GM19023 (cell line): ENCODE data around the gene TTL.
"Not testable (repeated sequence)": the region's sequence is repeated elsewhere in the genome, so short reads cannot be mapped to it uniquely, and the experiment has no call there.

Source experiments
- ATAC-seq: cut with Tn5 transposase; IDR thresholded peaks from one replicate; pipeline ENCODE4 v1.9.1; 2021; ENCODE audit warnings: mild to moderate bottlenecking, moderate library complexity; ENCODE audit not compliant: unreplicated experiment

Gene TTL

DNA sequence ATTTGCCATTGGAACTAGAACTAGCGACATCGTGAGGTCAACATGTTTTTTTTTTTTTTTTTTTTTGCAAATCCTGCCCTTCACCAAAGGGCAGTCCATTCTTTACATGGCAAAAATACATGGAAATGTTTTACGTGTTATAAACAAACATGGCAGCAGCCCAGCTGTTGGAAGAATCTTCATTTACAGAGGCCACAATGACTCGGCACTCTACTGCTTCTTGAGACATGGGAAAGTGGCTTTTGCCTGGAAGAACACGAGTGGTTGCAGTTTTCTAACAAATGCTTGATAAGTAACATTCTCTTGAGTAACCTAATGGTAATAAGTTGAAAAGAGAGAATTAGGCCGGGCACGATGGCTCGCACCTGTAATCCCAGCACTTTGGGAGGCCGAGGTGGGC lies 37.5 kb downstream of the TTL start:
- no peak for ATAC-seq

DNA sequence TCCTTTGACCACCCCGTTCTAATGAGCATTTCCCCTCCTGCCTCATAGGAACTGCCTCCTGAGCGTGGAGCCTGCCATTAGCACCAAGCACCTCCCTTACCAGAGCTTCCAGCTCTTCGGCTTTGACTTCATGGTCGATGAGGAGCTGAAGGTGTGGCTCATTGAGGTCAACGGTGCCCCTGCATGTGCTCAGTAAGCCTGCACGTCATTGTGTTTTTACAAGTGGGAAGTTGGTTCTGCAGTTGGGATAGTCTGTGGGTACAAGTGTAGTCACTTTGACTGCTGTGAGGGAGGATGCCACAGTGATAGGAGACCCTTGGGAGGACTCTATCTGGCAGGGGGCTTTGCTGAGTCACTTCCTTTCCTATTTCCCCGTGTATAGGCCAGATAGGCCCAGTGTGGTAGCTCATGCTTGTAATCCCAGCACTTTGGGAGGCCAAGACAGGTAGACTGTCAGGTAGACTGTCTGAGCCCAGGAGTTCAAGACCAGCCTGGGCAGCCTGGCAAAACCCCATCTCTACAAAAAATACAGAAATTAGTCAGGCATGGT lies 38.4 kb downstream of the TTL start:
- no peak for ATAC-seq

DNA sequence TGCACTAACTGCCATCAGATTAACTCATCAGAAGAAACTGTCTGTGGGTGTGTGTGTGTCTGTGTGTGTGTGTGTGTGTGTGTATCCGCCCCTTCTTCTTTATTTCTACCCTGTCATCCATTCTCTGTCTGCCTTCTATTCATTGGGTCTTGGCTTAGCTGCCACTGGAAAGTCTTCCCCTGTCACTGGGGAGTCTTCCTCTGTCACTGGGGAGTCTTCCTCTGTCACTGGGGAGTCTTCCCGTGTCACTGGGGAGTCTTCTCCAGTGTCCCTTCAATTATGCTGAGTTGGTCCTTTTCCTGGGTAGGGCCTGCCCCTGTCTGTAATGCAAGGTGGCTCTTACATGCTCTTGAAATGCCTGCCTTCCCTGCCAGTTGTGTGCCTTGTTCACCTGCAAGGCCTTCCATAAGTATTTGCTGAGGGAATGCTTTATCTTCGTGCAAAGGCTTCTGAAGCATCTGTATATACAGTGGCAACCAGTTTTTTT lies 41.4 kb downstream of the TTL start:
- ATAC-seq, result no peak

DNA sequence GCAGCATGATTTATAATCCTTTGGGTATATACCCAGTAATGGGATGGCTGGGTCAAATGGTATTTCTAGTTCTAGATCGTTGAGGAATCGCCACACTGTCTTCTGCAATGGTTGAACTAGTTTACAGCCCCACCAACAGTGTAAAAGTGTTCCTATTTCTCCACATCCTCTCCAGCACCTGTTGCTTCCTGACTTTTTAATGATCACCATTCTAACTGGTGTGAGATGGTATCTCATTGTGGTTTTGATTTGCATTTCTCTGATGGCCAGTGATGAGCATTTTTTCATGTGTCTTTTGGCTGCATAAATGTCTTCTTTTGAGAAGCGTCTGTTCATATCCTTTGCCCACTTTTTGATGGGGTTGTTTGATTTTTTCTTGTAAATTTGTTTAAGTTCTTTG lies 42.3 kb downstream of the TTL start:
- ATAC-seq, result not testable (repeated sequence)

DNA sequence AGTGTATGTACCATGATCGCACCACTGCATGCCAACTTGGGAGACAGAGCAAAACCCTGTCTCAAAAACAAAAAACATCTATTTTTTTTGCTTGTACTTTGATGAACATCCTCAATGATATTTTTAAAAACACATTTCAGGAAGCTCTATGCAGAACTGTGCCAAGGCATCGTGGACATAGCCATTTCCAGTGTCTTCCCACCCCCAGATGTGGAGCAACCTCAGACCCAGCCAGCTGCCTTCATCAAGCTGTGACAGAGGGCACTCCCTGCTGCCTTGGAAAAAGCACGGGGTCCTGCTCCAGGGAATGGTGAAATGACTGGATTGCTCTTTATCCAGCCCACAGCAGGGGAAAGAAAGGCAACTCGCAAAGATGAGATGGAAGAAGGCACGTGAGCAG lies 46.6 kb downstream of the TTL start:
- ATAC-seq, result no peak

DNA sequence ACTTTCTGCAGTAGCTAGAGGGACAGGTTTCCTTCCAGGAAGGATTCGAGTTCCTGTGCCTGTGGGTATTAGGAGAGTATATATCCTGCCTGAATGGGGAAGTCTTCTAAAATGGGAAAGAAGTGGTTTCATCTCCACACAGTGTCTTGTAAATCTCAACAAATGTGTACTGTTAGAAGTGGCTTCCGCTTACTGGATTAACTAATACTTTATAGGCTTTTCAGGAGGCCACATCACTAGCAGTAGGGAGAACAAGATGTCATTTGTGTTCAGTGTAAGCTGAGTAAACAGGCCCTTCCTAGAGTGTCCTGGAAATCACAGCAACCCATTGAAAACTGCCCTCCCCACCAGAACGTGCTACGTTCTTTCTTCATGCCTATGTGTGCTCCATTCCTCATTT lies 47.8 kb downstream of the TTL start:
- no peak for ATAC-seq

DNA sequence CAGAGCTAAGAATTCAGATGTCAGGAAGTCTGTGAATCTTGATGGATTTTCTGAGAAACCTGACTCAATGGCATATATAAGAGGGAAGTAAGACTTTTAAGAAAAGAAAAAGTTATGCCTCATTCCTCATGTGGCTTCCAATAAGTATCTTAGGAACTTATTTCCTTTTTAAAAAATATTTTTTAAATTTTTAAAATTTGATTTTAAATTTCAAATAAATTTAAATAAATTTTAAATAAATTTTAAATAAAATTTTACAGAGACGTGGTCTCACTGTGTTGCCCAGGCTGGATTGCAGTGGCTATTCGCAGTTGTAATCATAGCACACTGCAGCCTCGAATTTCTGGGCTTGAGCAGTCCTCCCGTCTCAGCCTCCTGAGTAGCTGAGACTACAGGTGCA lies 48.8 kb downstream of the TTL start:
- ATAC-seq, result no peak

DNA sequence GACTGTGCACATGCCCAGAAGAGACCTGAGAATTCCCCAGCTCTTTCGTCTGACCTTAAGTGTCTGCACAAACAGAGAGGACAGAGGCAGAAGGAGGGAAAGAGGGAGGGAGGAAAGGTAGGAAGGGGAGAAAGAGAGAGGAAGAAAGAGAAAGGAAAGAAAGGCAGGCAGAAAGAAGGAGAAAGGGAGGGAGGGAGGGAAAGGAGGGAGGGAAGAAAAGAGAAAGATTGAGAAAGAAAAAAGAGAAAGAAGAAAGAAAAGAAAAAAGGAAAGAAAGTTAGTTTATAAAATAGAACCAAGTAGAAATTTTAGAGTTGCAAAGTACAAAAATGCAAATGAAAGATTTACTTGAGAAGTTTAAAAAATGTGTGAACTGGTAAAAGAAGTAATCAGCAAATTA lies 52.9 kb downstream of the TTL start:
- no peak for ATAC-seq

DNA sequence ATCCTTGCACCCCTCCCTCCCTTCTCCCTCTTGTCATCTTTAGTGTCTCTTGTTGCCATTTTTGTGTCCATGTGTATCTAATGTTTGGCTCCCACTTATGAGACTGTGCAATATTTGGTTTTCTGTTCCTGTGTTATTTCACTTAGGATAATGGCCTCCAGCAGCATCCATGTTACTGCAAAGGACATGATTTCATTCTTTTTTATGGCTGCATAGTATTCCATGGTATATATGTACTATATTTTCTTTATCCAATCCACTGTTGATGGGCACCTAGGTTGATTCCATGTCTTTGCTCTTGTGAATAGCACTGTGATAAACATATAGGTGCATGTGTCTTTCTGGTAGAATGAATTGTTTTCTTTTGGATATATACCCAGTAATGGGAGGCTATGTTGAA lies 54.7 kb downstream of the TTL start:
- ATAC-seq, result not testable (repeated sequence)

DNA sequence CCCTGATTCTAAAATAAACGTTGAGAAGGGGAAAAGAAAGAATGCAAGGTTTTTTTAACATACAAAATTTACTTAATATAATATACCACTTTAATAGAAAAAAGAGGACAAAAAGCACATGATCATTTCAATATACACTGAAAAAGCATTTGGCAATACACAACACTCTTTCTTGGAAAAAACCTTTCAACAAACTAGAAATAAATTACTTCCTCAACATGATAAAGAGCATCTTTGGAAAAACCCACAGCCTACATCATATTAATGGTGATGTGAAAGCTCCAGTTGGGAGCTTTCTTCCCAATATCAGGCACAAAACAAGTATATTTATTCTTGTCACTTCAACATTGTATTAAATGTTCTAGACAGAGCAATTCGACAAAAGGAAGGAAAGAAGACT lies 57.4 kb downstream of the TTL start:
- no peak for ATAC-seq

DNA sequence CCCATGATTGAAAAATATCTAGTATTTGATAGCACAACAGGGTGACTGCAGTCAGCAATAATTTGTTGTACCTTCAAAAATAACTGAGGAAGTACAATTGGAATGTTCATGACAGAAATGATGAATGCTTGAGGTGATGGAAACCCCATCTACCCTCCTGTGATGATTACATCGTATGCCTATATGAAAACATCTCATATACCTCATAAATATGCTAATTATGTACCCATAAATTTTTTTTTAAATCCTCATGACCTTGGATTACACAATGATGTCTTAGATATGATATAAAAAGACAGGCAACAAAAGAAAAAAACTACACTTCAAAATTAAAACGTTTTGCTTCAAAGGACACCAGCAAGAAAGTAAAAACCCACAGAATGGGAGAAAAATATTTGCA lies 59.0 kb downstream of the TTL start:
- ATAC-seq, result no peak

DNA sequence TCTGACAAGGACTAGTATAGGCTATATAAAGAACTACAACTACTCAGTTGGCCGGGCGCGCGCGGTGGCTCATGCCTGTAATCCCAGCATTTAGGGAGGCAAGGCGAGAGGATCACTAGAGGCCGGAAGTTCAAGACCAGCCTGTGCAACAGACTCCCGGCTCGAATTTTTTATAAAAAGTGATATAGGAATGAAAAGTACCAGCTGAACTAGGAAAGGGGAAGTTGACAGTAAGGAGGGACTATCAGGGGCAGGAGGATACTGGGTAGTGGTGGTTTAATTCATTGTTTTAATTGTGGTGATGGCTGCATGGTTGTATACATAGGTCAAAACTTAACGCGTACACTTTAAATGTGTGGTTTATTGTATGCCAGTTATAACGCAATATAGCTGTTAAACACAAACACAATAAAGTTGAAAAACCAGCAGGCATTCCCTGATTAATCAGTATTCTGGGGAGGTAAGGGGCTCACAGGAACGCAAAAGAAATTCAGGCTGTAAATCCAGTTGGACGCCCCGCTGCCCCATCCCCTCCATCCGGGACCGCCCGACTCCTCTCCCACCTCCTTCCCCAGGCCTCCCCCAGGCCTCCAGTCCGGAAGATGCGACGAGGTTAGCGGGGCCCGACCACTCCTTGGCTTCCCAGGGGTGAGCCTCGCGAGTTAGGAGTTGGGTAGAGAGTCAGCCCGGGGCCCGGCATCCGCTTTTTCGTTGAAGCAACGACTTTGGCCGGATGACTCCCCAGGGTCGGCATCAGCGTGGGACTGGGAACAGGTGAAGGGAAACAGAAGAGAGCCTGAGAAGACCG lies 59.6 kb downstream of the TTL start:
- peak; percentile 67 for ATAC-seq

DNA sequence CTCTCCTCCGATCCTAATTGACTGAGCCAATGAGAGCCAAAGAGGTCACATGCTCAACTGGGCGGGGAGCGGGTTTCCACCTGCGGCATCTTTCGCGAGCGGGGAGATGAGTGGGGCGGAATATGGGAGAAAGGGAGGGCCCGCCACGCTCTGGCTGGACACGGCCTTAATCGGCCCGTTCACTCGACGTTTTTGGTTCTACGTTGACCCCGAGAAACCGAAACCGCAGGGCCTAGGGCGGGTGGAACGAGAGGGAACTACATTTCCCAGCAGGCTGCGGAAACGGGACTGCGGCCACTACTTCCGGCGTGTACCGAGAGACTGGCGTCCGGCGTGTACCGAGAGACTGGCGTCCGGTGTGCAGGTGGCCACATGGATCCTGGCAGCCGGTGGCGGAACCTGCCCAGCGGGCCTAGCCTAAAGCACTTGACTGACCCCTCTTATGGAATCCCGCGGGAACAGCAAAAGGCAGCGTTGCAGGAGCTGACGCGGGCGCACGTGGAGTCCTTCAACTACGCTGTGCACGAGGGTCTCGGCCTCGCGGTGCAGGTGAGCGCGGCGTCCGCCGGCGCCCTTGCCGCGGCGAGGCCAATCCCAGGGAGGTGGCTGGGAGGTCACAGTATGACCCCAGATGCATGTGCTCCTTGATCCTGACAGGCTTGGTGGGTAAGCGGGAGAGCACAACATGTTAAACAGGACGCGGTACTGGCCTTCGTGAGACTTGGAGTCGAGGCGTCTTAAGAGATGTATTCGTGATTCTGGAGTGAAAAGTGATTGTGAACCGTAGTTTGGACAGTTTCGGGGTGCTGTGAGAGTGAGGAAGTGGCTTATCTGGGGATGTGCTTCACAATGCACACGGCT lies 60.4 kb downstream of the TTL start, which contains the start of gene POLR1B:
POLR1B (plus strand) TSS at position 343 of the 861 bp plus-strand sequence; CDS start at position 373, 30 bp downstream.
- peak; percentile 84 for ATAC-seq

DNA sequence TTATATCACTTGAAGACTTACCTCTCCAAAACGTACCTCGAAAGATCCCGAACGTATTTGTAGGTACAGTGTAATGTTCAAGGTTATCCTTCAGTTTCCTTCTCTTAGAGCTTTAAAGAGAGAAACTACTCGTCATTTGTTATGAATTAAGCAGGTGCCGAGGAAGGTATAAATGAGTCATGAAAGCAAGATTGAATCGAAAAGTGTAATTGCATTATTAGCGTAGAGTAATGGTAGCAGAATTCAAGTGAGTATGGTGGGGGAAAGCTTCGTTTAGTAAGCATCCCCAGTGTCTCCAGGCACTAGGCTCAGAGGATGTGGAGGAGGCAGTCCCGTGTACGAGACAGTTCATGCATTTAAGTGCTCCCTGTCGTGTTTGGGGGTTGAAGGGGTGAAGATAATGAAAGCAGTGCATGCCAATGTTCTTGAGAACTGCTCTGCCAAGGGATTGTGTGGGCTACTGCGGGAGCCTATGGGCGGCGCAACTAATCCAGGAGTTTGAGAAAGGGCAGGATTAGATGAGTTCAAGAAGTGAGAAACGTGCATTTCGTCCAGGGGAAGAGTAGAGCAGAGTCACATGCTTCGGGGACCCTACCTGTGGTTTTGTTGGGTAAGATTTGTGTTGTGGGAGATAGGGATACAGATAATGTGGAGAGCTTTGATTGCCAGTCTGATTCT lies 61.2 kb downstream of the TTL start:
- ATAC-seq, result no peak

DNA sequence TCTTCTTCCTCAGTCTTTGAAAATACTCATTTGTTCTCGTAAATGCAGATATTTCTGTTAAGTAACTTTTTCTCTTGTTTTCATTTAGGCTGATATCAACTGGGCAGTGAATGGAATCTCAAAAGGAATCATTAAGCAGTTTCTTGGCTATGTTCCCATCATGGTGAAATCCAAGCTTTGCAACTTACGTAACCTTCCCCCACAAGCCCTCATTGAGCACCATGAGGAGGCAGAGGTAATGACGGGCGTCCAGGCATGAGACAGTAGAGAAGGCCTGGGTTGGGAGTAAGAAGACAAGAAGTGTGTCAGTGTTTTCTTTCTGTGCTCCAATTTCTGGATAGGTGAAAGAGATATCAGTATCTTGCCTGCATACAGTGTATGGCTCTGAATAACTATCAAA lies 65.4 kb downstream of the TTL start:
- no peak for ATAC-seq

DNA sequence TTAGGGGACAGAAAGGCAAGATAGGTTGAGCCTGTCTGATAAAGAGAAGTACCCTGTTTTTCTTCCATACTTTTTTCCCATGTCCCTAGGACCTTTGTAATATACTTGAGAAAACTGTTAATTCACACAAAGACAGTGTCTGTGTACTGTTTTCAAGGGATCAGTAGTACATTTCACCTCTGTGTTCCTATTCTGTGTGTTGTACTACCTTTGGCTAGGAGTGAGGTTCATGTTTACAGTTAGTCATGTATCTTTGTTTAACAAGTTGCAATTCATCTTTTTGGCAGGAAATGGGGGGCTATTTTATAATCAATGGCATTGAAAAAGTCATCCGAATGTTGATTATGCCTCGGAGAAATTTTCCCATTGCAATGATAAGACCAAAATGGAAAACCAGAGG lies 67.0 kb downstream of the TTL start:
- ATAC-seq, result no peak

DNA sequence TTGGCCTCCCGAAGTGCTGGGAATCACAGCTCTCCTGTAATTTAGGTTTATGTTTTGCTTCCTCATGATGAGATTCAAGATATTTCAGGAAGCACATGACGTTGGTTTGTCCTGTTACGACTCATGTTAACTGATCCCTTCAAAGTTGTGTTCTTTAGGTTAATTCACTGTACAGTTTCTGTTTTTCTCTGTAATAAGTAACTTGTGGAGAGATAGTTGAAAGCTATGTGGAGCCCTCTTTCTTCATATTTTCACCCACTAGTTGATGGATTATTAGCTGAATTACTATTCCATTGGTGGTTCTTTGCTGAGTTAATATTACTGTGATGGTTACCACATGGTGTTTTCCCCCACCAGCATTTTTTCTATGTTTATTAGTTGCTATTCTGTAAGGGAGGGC lies 84.1 kb downstream of the TTL start:
- no peak for ATAC-seq

DNA sequence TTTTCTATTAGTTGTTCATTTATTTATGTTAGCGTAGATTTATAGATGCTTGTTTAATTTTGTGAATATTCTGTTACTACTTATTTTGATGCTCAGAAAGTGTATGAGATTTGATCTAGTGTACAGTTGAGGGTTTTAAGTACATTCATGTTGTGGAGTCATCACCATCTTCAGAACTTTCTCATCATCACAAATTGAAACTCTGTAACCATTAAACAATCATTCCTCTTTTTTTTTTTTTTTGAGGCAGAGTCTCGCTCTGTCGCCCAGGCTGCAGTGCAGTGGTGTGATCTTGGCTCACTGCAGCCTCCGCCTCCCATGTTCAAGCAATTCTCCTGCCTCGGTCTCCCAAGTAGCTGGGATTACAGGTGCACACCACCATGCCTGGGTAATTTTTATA lies 84.6 kb downstream of the TTL start:
- not testable (repeated sequence) for ATAC-seq

DNA sequence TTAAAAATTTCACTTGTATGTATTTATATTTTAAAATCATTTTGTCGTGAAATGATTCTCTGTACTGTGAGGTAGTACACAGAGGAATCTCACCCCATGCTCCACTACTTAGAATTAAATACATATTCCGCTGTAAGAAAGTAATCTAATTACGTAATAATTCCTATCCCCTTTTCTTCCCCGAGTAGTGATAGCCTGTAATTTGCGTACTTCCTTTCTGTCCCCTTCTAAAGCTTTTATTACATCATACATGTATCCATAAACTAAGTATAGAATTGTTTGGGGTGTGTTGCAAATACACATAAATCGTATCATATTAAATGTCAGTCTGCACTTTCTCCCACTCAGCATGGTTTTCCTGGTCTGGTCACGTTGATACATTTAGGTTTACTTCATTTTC lies 90.0 kb downstream of the TTL start:
- no peak for ATAC-seq

DNA sequence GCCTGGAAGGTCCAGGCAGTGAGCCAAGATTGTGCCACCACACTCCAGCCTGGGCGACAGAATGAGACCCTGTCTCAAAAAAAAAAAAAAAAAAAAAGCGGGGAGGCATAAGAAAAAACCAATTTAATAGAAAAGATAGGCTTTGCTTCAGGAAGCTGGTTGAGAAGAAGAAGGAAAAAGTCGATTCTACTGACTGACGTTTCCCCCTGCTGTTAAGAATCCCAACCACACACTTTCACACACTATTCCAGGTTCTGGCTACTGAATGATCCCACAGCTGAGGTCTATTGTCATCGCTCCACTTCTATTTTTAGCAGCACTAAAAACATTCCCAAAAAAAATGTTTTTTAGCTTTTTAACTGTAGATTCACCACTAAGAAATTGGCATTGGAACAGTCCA lies 95.8 kb downstream of the TTL start:
- ATAC-seq, result no peak

DNA sequence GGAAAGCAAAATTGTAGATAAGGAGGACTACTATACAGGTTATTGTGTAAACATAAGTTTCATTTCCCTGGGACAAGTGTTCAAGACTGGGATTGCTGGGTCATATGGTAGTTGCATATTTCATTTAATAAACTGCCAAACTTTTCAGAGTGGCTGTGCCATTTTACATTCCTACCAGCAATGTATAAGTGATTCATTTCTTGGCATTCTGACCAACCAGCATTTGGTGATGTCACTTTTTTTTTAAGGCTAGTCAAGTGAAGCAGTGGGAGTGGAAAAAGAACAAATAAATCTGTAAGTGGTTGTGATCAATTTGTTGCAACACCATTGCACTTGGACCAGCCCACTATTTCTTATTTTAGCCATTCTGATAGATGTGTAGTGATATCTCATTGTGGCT lies 97.3 kb downstream of the TTL start:
- no peak for ATAC-seq
